ENCODE measurements around the gene STAT5A.
"Not testable (repeated sequence)": the region's sequence is repeated elsewhere in the genome, so short reads cannot be mapped to it uniquely, and the experiment has no call there.

Gene STAT5A

DNA sequence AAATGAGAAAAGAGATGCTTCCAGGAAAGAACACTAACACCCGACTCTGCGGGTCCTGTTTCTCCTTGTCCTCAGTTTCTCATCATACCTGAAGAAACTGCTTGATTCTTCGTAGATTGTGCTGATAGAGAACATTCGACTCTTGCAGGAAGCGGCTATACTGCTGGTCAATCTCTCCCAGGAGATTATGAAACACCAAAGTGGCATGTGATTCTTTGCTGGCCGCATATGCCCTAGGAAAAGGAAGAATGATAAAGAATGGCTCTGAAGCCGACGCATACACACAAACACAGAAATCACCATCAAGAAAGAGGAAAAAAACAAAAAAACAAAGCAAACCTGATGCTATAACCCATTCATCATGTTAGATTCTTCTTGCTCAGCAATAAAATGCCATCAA lies 58.2 kb downstream of the STAT5A start:
- peaks cover 33% of the 10 kb centered on the region for H3K36me3 ChIP-seq (ENCODE audit: insufficient read depth, low read length)
- H3K4me2 ChIP-seq (ENCODE audit: low read length): no peak overlapping the region
- no peak overlapping the region for H3K9ac ChIP-seq (ENCODE audit: low read depth, low read length)
- no peaks in the 10 kb centered on the region for H3K27me3 ChIP-seq (ENCODE audit: control insufficient read depth, insufficient read depth, low read length)
- H3K4me1 ChIP-seq (ENCODE audit: control insufficient read depth, insufficient read depth, low read length): peaks cover 17% of the 10 kb centered on the region
- no peak overlapping the region for H3K4me3 ChIP-seq (ENCODE audit: low read length)
- no peaks in the 10 kb centered on the region for H3K9me3 ChIP-seq (replicated peaks; ENCODE audit: low read length)

- Histone ChIP-seq H3K4me1 (ENCODE audit: control insufficient read depth, insufficient read depth, low read length) (peaks cover 17% of the 10 kb centered on the region), H3K27me3 (ENCODE audit: control insufficient read depth, insufficient read depth, low read length) (no peaks in the 10 kb centered on the region), H3K4me2 (ENCODE audit: low read length) (peak overlapping the region; percentile 42), H3K9ac (ENCODE audit: low read depth, low read length) (no peak overlapping the region), H3K4me3 (ENCODE audit: low read length) (no peak overlapping the region), H3K9me3 (replicated peaks; ENCODE audit: low read length) (no peaks in the 10 kb centered on the region), H3K36me3 (ENCODE audit: insufficient read depth, low read length) (peaks cover 27% of the 10 kb centered on the region)
Observed at GRCh38 chr17:42347198-42347597, 58.9 kb downstream of the STAT5A start.

- Histone ChIP-seq H3K4me2 (ENCODE audit: low read length) (peak overlapping the region; percentile 42), H3K36me3 (ENCODE audit: insufficient read depth, low read length) (peaks cover 27% of the 10 kb centered on the region), H3K27me3 (ENCODE audit: control insufficient read depth, insufficient read depth, low read length) (no peaks in the 10 kb centered on the region), H3K4me1 (ENCODE audit: control insufficient read depth, insufficient read depth, low read length) (peaks cover 13% of the 10 kb centered on the region), H3K4me3 (ENCODE audit: low read length) (no peak overlapping the region), H3K9ac (ENCODE audit: low read depth, low read length) (no peak overlapping the region), H3K9me3 (replicated peaks; ENCODE audit: low read length) (no peaks in the 10 kb centered on the region)
Observed at GRCh38 chr17:42347606-42348005, 59.3 kb downstream of the STAT5A start.

DNA sequence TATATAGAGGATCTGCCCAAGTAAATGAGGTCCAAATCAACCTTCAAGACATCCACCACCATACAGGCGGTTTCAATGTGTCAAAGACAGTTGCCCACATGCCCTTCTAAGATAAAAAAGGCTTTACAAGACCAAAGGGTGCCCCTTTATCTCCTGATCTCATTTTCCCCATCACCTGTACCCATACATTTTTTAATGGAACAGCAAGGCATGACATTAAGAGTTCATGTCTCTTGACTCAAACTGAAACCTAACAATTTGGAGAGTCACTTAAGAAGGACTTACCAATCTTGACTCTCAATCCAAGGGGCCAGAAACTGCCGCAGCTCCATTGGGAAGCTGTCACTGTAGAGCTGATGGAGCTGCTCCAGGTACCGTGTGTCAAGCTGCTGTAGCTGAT lies 59.8 kb downstream of the STAT5A start:
- no peaks in the 10 kb centered on the region for H3K9me3 ChIP-seq (replicated peaks; ENCODE audit: low read length)
- no peak overlapping the region for H3K9ac ChIP-seq (ENCODE audit: low read depth, low read length)
- H3K27me3 ChIP-seq (ENCODE audit: control insufficient read depth, insufficient read depth, low read length): no peaks in the 10 kb centered on the region
- H3K4me2 ChIP-seq (ENCODE audit: low read length): no peak overlapping the region
- H3K4me3 ChIP-seq (ENCODE audit: low read length): no peak overlapping the region
- peaks cover 9% of the 10 kb centered on the region for H3K4me1 ChIP-seq (ENCODE audit: control insufficient read depth, insufficient read depth, low read length)
- peaks cover 26% of the 10 kb centered on the region for H3K36me3 ChIP-seq (ENCODE audit: insufficient read depth, low read length)

GRCh38 chr17:42354956-42355843 lies 66.9 kb downstream of the STAT5A start:
- Histone ChIP-seq H3K9me3 (replicated peaks; ENCODE audit: low read length) (no peaks in the 10 kb centered on the region), H3K36me3 (ENCODE audit: insufficient read depth, low read length) (no peaks in the 10 kb centered on the region), H3K27me3 (ENCODE audit: control insufficient read depth, insufficient read depth, low read length) (no peaks in the 10 kb centered on the region), H3K4me3 (ENCODE audit: low read length) (no peak overlapping the region), H3K4me2 (ENCODE audit: low read length) (no peak overlapping the region), H3K4me1 (ENCODE audit: control insufficient read depth, insufficient read depth, low read length) (peaks cover 7% of the 10 kb centered on the region), H3K9ac (ENCODE audit: low read depth, low read length) (no peak overlapping the region)

DNA sequence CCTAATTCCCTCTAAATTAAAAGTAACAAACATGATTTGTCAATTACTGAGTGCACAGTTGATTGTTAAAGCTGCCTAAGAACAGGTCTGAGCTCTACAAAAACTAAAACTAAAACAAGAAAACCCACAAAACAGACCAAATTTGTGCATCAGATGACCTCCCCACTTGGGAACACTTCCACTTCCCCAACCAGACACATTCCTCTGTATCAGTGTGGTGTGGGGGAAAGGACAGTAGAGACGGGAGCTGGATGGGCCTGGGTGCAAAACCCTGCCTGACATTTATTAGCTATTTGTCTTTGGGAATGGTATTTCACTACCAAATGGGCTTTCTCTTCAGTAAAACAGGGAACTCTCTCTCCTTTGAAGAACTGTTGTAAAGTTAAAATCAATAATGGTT lies 70.1 kb downstream of the STAT5A start:
- peaks cover 22% of the 10 kb centered on the region for H3K4me1 ChIP-seq (ENCODE audit: control insufficient read depth, insufficient read depth, low read length)
- no peaks in the 10 kb centered on the region for H3K27me3 ChIP-seq (ENCODE audit: control insufficient read depth, insufficient read depth, low read length)
- no peaks in the 10 kb centered on the region for H3K9me3 ChIP-seq (replicated peaks; ENCODE audit: low read length)
- no peaks in the 10 kb centered on the region for H3K36me3 ChIP-seq (ENCODE audit: insufficient read depth, low read length)
- no peak overlapping the region for H3K4me3 ChIP-seq (ENCODE audit: low read length)
- no peak overlapping the region for H3K9ac ChIP-seq (ENCODE audit: low read depth, low read length)
- no peak overlapping the region for H3K4me2 ChIP-seq (ENCODE audit: low read length)

DNA sequence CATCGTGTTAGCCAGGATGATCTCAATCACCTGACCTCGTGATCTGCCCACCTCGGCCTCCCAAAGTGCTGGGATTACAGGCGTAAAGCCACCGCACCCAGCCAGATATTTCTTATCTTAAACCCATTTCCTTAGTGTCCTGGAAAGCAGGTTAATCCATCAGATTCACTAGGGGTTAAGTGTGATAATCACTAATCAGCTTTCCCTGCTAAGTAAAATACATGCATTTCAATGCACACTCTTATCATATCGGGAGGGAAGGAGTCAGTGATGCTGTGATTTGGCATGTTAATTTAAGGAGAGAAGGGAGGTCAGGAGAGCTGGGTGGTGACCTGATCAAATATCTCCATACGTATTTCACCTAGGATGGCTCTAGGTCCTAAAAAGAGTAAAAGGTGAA lies 70.8 kb downstream of the STAT5A start:
- H3K9ac ChIP-seq (ENCODE audit: low read depth, low read length): no peak overlapping the region
- no peaks in the 10 kb centered on the region for H3K36me3 ChIP-seq (ENCODE audit: insufficient read depth, low read length)
- no peaks in the 10 kb centered on the region for H3K9me3 ChIP-seq (replicated peaks; ENCODE audit: low read length)
- no peaks in the 10 kb centered on the region for H3K27me3 ChIP-seq (ENCODE audit: control insufficient read depth, insufficient read depth, low read length)
- no peak overlapping the region for H3K4me3 ChIP-seq (ENCODE audit: low read length)
- H3K4me2 ChIP-seq (ENCODE audit: low read length): no peak overlapping the region
- H3K4me1 ChIP-seq (ENCODE audit: control insufficient read depth, insufficient read depth, low read length): peaks cover 28% of the 10 kb centered on the region

GRCh38 chr17:42360388-42360787 lies 72.1 kb downstream of the STAT5A start:
- peaks cover 38% of the 10 kb centered on the region for H3K4me1 ChIP-seq (ENCODE audit: control insufficient read depth, insufficient read depth, low read length)
- not testable (repeated sequence) for H3K4me3 ChIP-seq (ENCODE audit: low read length); H3K9me3 ChIP-seq (replicated peaks; ENCODE audit: low read length); H3K4me2 ChIP-seq (ENCODE audit: low read length); H3K27me3 ChIP-seq (ENCODE audit: control insufficient read depth, insufficient read depth, low read length); H3K9ac ChIP-seq (ENCODE audit: low read depth, low read length); H3K36me3 ChIP-seq (ENCODE audit: insufficient read depth, low read length)

Measured in skeletal muscle satellite cell (primary cell).